GM21786 (cell line): ENCODE results near the gene CPNE9.

Experiments
- ATAC-seq: cut with Tn5 transposase; IDR thresholded peaks from one replicate; pipeline ENCODE4 v1.9.1; 2021; ENCODE audit not compliant: unreplicated experiment

CPNE9 gene

GRCh38 chr3:9686703-9687102 is 16.9 kb upstream of the CPNE9 start:
- no peak for ATAC-seq

GRCh38 chr3:9687514-9687913 is 16.1 kb upstream of the CPNE9 start:
- no peak for ATAC-seq

GRCh38 chr3:9688961-9689360 is 14.7 kb upstream of the CPNE9 start:
- no peak for ATAC-seq

GRCh38 chr3:9689757-9690156 is 13.9 kb upstream of the CPNE9 start:
- no peak for ATAC-seq

GRCh38 chr3:9690451-9691450 is 12.9 kb upstream of the CPNE9 start:
- peak; percentile 95 for ATAC-seq

DNA sequence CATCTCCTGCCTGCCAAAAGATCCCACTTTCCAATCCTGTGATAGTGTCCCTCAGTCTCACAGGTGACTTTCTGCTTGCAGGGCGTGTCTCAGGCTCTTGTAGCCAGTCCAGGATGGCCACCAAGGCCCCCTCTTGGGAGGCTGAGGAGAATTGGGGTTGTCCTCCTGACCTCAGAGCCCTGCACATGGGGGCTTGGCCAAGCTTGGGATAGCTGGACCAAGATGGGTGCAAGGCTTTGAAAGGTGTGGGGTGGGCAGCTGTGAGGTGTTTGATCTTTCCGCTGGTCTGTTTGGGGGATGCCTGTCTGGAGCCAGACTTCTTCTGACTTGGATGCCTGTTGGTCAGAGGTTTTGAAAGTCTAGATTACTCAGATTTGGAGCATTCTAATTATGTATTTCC is 12.0 kb upstream of the CPNE9 start:
- no peak for ATAC-seq

DNA sequence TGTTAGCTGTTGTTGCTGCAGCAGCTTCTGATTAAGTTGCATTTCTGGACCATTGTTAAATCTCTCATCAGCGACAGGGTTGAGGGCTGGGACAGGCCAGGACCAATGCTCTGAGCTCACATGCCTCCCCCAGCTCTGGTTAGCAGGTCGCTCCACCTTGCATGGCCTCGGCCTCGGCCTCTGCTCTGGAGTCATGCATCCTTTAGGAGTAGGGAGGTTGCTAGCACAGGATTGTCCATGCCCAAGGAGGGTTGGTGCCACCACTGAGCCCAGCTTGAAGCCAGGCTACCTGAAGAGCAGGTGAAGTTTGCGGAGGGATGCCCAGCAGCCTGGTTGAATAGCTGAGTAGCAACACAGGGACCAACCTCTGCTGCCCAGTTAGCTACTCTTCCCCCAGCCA is 11.2 kb upstream of the CPNE9 start:
- ATAC-seq, result no peak

- ATAC-seq, result no peak
These were observed 8.3 kb upstream of the CPNE9 start for GRCh38 chr3:9695345-9695744.

GRCh38 chr3:9695746-9696145 is 7.9 kb upstream of the CPNE9 start:
- no peak for ATAC-seq

GRCh38 chr3:9696480-9697220 is 7.0 kb upstream of the CPNE9 start:
- ATAC-seq, result no peak

GRCh38 chr3:9697892-9698291 is 5.7 kb upstream of the CPNE9 start:
- ATAC-seq, result no peak

- no peak for ATAC-seq
These were observed 5.3 kb upstream of the CPNE9 start for GRCh38 chr3:9698293-9698692.

- no peak for ATAC-seq
These were observed 3.1 kb upstream of the CPNE9 start for GRCh38 chr3:9700536-9700935.

DNA sequence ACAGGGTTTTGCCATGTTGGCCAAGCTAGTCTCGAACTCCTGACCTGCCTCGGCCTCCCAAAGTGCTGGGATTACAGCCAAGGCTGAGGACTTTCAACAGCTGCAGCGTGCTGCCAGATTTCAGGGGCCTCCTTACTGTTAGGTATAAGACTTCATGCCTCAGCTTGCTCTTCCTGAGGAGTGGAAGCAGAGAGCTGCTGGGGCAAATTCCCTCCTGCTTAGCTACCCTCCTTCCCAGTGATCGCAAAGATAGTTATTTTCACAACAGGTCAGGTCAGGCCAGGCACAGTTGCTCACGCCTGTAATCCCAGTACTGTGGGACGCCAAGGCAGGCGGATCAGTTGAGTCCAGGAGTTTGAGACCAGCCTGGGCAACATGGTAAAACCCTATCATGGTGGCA is 2.6 kb upstream of the CPNE9 start:
- no peak for ATAC-seq

- ATAC-seq, result no peak
These were observed 1.9 kb upstream of the CPNE9 start for GRCh38 chr3:9701711-9702110.

GRCh38 chr3:9703240-9703639 is 393 bp upstream of the CPNE9 start:
- ATAC-seq, result no peak

GRCh38 chr3:9704347-9705322 is 1.0 kb downstream of the CPNE9 start:
- ATAC-seq, result no peak

DNA sequence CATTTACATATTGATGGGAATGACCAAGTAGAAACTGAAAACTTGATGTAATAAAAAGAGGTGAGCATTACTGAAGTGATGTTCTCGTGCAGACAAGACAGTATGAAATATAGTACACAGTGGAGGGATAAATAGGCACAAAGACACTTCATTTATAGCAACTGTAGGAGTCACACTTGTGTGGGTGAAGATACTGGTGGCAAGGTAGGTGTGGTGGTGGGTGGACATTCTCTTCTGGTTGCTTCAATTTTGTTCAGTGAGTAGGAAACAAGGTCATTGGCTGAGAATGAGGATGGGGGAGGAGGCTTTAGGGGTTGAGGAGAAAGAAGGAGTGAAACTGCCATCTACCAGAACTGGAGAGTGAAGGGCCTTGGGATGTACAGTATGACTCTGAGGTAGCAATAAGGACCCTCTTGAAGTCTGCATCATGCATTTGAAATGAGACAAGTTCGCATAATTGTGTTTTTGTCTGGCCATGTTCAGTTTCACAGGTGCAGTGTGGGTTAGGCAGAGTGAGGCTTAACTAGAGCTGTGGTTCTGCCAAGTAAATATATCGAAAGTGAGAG is 6.6 kb downstream of the CPNE9 start:
- ATAC-seq, result no peak

DNA sequence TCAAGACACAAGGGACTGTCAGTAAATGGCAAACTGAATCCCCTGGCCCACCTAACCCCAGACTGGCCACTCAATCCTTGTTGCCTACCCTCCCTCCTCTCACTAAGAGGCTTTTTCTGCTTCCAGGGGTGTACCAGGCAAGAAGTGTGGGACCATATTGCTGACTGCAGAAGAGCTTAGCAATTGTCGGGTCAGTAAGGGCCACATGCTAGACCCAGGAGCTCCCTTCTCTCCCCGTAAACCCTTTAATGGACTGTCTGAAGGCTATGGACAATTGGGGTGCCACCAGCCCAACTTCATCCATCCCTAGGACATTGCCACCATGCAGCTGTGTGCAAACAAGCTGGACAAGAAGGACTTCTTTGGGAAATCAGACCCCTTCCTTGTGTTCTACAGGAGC is 8.8 kb downstream of the CPNE9 start:
- ATAC-seq, result no peak

GRCh38 chr3:9713142-9713541 is 9.5 kb downstream of the CPNE9 start:
- no peak for ATAC-seq

DNA sequence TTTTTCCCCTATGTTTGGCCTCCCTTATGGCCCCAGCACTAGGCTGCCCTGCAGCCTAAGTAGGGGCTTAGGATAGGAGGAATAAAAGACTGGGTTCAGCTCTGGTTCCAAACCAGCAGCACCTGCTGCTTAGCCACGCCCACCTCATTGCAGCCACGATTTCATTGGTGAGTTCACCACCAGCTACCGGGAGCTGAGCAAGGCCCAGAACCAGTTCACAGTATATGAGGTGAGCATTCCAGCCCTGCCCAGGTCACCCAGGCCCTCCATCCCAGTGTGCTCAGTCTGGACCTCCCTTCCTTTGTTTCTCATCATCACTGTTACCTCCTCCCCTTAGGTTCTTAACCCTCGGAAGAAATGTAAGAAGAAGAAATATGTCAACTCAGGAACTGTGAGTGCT is 11.5 kb downstream of the CPNE9 start:
- no peak for ATAC-seq
